NCI-H2107 (cell line): ENCODE results near the gene MTMR4.
"Not testable (repeated sequence)": the region's sequence is repeated elsewhere in the genome, so short reads cannot be mapped to it uniquely, and the experiment has no call there.

Source experiments
- DNase-seq: peaks from one replicate; lab custom pipeline; 2025; lab: John Stamatoyannopoulos, UW

The MTMR4 gene

GRCh38 chr17:58492238-58493121 lies 22.0 kb downstream of the MTMR4 start:
- no peak for DNase-seq

- no peak for DNase-seq
These were observed 22.9 kb downstream of the MTMR4 start for GRCh38 chr17:58491510-58492045.

- no peak for DNase-seq
These were observed 26.0 kb downstream of the MTMR4 start for GRCh38 chr17:58488428-58488890.

- no peak for DNase-seq
These were observed 26.6 kb downstream of the MTMR4 start, which contains the start of gene HSF5 for GRCh38 chr17:58487589-58488427. Gene HSF5 (minus strand): TSS chr17:58488408. CDS start chr17:58488274, 134 bp downstream.

GRCh38 chr17:58484600-58484999 lies 29.8 kb downstream of the MTMR4 start:
- no peak for DNase-seq

GRCh38 chr17:58481798-58482197 lies 32.6 kb downstream of the MTMR4 start:
- not testable (repeated sequence) for DNase-seq

GRCh38 chr17:58480090-58480489 lies 34.3 kb downstream of the MTMR4 start:
- no peak for DNase-seq

GRCh38 chr17:58476812-58477211 lies 37.6 kb downstream of the MTMR4 start:
- DNase-seq, result no peak

- DNase-seq, result no peak
These were observed 38.5 kb downstream of the MTMR4 start for GRCh38 chr17:58475985-58476384.

GRCh38 chr17:58470356-58470755 lies 44.1 kb downstream of the MTMR4 start:
- DNase-seq, result no peak

- DNase-seq, result no peak
These were observed 45.5 kb downstream of the MTMR4 start for GRCh38 chr17:58468944-58469343.

GRCh38 chr17:58455491-58455890 lies 58.9 kb downstream of the MTMR4 start:
- DNase-seq, result no peak

GRCh38 chr17:58452738-58453137 lies 61.7 kb downstream of the MTMR4 start:
- no peak for DNase-seq

- peak; percentile 41 for DNase-seq
These were observed 67.1 kb downstream of the MTMR4 start for GRCh38 chr17:58447039-58447975.

GRCh38 chr17:58446086-58446485 lies 68.4 kb downstream of the MTMR4 start:
- DNase-seq, result no peak
